ENCODE results near the gene KIF16B. TPM values are rescaled to one million over a fixed set of nuclear protein-coding genes. Genes with fewer than 3 reads are reported as not detected.

Gene KIF16B
- total and polyA plus RNA-seq, 2 of the 8 experiments (the other 6 are each of a cell fraction or from before 2014, with no cell fraction given), result 3.0 to 9.2 TPM

DNA sequence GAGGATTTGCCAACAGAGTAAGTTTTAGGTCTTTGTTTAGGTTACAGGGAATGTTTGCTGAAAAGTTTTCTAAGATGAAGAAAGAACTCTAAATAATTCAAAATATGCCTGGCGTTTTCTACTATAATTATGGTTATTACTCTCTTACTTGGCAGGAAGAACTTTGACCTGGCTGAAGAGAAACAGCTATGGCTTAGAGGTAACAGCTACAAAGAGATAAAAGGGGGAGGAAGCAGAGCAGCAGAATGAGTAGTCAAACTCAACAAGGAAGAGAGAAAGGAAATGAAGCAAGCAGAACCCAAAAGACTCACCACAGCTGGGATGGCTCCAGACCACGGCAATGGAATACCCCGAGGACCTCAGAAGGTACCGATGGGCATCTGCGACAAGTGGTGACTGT, 95.6 kb downstream of the KIF16B start:
- no peak overlapping the region for H3K4ac ChIP-seq (replicated peaks; ENCODE audit: insufficient read length, low read depth, low read length)
- no peaks in the 10 kb centered on the region for H4K20me1 ChIP-seq (replicated peaks in 1 of 2; ENCODE audit: control insufficient read depth in 1 of 2, insufficient read depth in 2 of 2, low read length in 2 of 2)
- H4K91ac ChIP-seq (replicated peaks; ENCODE audit: insufficient read length, low read length), result no peak overlapping the region
- no peak overlapping the region for H3K4me2 ChIP-seq (ENCODE audit: insufficient read depth in 1 of 2, low read depth in 2 of 2, low read length in 2 of 2)
- H3K79me1 ChIP-seq (ENCODE audit: low read depth, low read length), result no peaks in the 10 kb centered on the region
- POLR2A ChIA-PET (ENCODE audit: partially characterized antibody), result no interaction called here
- no peaks in the 10 kb centered on the region for H3K9me3 ChIP-seq (ENCODE audit: insufficient read depth in 2 of 2, low read depth in 1 of 2, low read length in 1 of 2)
- no peaks in the 10 kb centered on the region; a peak in 1 of 8 replicates for H3K36me3 ChIP-seq (ENCODE audit: control insufficient read depth in 2 of 4, insufficient read depth in 4 of 4, low read length in 3 of 4)
- H2BK5ac ChIP-seq (ENCODE audit: low read depth, low read length), result no peak overlapping the region
- DNase-seq (ENCODE audit: low read depth in 1 of 2, low spot score in 2 of 2), result no peak
- CTCF ChIA-PET (ENCODE audit: partially characterized antibody), result interaction anchor here (1.0 kb wide), 2 partner anchors 9 to 36 kb away, joined by 3 read pairs; no protein-coding TSS in a partner anchor
- H4K8ac ChIP-seq (ENCODE audit: extremely low read depth, insufficient read depth, low read length), result no peak overlapping the region
- H3K56ac ChIP-seq (replicated peaks; ENCODE audit: insufficient read length, low read depth, low read length), result no peak overlapping the region
- no peak overlapping the region for H2BK20ac ChIP-seq (ENCODE audit: low read length)
- H3K14ac ChIP-seq (ENCODE audit: insufficient read length), result no peak overlapping the region
- H3K23ac ChIP-seq (ENCODE audit: insufficient read length), result no peak overlapping the region
- no peak overlapping the region for H2AFZ ChIP-seq (ENCODE audit: low read length)
- no peak overlapping the region for H2BK15ac ChIP-seq (ENCODE audit: low read length)
- no peaks in the 10 kb centered on the region for H3K23me2 ChIP-seq (ENCODE audit: low read depth, low read length)
- WGBS, 2 experiments (ENCODE audit: extremely low coverage in 1 of 2, insufficient coverage in 1 of 2, insufficient read length in 1 of 2, insufficient replicate concordance in 2 of 2, low coverage in 1 of 2, low lambda C conversion rate in 2 of 2, missing lambda C conversion rate in 1 of 2), result 89% methylated on average over 5 of the region's 5 CpGs; no CpG with 5 or more reads in 1 of the 2 experiments
- H2BK120ac ChIP-seq (replicated peaks; ENCODE audit: low read depth, low read length), result no peak overlapping the region
- no peak overlapping the region for H2AK5ac ChIP-seq (ENCODE audit: low read depth, low read length)
- no peaks in the 10 kb centered on the region for H3K79me2 ChIP-seq (ENCODE audit: control insufficient read depth in 1 of 2, insufficient read depth in 2 of 2, low read length in 2 of 2)
- H2BK12ac ChIP-seq (ENCODE audit: low read depth, low read length), result no peak overlapping the region
- H3K18ac ChIP-seq (ENCODE audit: extremely low read depth, low read length), result no peak overlapping the region
- no peaks in the 10 kb centered on the region; a peak in 1 of 7 replicates for H3K4me1 ChIP-seq (replicated peaks in 1 of 4; ENCODE audit: control insufficient read depth in 3 of 4, insufficient read depth in 4 of 4, low read length in 3 of 4)
- H3K9ac ChIP-seq (replicated peaks in 1 of 4; ENCODE audit: extremely low read depth in 1 of 4, low read depth in 3 of 4, low read length in 3 of 4), result no peak overlapping the region
- FAIRE-seq, result no peak
- H3K4me3 ChIP-seq (ENCODE audit: extremely low read depth in 1 of 4, insufficient read depth in 2 of 4, low read depth in 3 of 4, low read length in 4 of 4), result no peak overlapping the region
- H3K27ac ChIP-seq (ENCODE audit: low read depth, low read length), result no peak overlapping the region
- no peak overlapping the region for H4K5ac ChIP-seq (ENCODE audit: insufficient read length, low read depth, low read length)
- H3K27me3 ChIP-seq (replicated peaks in 1 of 4; ENCODE audit: control insufficient read depth in 3 of 4, extremely low read depth in 1 of 4, insufficient read depth in 3 of 4, low read length in 3 of 4), result no peaks in the 10 kb centered on the region
- TF ChIP-seq EGR1 (IDR thresholded peaks at IDR 0.05; ENCODE audit: borderline replicate concordance, low read depth, low read length) (no peak), GTF2F1 (IDR thresholded peaks at IDR 0.05; ENCODE audit: borderline replicate concordance, low read depth, low read length) (no peak), POLR2AphosphoS5 (IDR thresholded peaks at IDR 0.05; ENCODE audit: low read depth, low read length) (no peak), NRF1 (IDR thresholded peaks at IDR 0.05; ENCODE audit: low read depth, low read length) (no peak), FOSL1 (IDR thresholded peaks at IDR 0.05; ENCODE audit: insufficient read depth, low read depth, low read length) (no peak), TEAD4 (IDR thresholded peaks at IDR 0.05; ENCODE audit: low read depth, low read length) (no peak), RNF2 (IDR thresholded peaks at IDR 0.05; ENCODE audit: borderline replicate concordance, low read depth, low read length, missing control alignments, poor library complexity, severe bottlenecking) (no peak), RAD21 (IDR thresholded peaks at IDR 0.05 in 1 of 2, conservative IDR thresholded peaks at IDR 0.05 in 1 of 2; ENCODE audit: low read depth in 2 of 2, low read length in 2 of 2) (no peak), SP4 (IDR thresholded peaks at IDR 0.05; ENCODE audit: low read length) (no peak), EP300 (IDR thresholded peaks at IDR 0.05; ENCODE audit: borderline replicate concordance in 1 of 2, low read depth in 2 of 2, low read length in 2 of 2) (no peak)
- TF ChIP-seq, protein P1, sequence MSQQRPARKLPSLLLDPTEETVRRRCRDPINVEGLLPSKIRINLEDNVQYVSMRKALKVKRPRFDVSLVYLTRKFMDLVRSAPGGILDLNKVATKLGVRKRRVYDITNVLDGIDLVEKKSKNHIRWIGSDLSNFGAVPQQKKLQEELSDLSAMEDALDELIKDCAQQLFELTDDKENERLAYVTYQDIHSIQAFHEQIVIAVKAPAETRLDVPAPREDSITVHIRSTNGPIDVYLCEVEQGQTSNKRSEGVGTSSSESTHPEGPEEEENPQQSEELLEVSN (IDR thresholded peaks at IDR 0.05), result no peak
- TF ChIP-seq, protein P2, sequence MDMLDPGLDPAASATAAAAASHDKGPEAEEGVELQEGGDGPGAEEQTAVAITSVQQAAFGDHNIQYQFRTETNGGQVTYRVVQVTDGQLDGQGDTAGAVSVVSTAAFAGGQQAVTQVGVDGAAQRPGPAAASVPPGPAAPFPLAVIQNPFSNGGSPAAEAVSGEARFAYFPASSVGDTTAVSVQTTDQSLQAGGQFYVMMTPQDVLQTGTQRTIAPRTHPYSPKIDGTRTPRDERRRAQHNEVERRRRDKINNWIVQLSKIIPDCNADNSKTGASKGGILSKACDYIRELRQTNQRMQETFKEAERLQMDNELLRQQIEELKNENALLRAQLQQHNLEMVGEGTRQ (IDR thresholded peaks at IDR 0.05; ENCODE audit: low read length), result no peak

All from H1 (cell line).